HL-60/S4 treated with retinoic acid at 250 ng/mL for 4 days and 3 days (cell line): ENCODE measurements around the gene REEP5.
"Not testable (repeated sequence)": the region's sequence is repeated elsewhere in the genome, so short reads cannot be mapped to it uniquely, and the experiment has no call there.

Experiments used
- in situ Hi-C: fragments of 300-500 bp; cut with MboI; formaldehyde crosslinking; loops from 2 replicates; pipeline ENCODE4 v1.7.0; 2022; ENCODE audit warnings: low sequenced_read_pairs

The REEP5 gene

GRCh38 chr5:112933651-112934365, 11.8 kb upstream of the REEP5 start:
- in situ Hi-C loops, result no loop called here

DNA sequence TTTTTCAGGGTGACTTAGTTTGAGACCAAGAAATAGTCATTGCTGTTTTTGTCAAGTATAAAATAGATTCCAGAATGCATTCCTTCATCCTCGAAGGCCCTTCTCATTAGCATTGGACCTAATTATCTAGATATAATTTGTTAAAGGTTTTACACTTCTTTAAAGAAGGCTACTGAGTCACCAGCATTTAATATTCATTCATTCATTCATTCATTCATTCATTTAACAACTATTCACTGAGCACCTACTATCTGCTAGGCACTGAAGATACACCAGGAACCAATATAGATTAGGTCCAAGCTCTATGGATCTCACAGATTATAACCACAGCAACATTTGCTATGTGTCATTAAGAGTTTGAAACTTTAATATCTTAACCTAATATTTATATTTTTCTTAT, 11.1 kb upstream of the REEP5 start:
- in situ Hi-C loops, result no loop called here

DNA sequence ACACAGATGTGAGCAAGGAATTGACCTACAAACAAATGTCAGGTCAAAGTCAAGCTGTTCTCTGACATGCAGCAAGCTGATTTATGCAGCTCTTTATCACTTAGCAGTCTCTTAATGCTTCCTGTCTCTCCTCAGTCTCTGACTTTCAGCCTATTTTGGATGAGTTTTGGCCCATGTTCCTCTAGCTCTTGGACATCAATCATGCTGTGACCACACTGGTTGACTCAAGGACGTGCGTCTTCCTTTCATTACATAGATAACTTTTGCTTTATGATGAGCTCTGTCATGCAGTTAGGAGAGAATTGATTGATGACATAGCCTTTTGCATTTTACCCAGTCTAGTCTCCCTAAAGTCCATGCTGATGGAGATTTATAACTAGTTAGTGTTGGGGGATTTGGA, 9.4 kb upstream of the REEP5 start:
- in situ Hi-C loops, result no loop called here

- in situ Hi-C loops, result no loop called here
Measured at GRCh38 chr5:112930082-112930344, 8.0 kb upstream of the REEP5 start.

DNA sequence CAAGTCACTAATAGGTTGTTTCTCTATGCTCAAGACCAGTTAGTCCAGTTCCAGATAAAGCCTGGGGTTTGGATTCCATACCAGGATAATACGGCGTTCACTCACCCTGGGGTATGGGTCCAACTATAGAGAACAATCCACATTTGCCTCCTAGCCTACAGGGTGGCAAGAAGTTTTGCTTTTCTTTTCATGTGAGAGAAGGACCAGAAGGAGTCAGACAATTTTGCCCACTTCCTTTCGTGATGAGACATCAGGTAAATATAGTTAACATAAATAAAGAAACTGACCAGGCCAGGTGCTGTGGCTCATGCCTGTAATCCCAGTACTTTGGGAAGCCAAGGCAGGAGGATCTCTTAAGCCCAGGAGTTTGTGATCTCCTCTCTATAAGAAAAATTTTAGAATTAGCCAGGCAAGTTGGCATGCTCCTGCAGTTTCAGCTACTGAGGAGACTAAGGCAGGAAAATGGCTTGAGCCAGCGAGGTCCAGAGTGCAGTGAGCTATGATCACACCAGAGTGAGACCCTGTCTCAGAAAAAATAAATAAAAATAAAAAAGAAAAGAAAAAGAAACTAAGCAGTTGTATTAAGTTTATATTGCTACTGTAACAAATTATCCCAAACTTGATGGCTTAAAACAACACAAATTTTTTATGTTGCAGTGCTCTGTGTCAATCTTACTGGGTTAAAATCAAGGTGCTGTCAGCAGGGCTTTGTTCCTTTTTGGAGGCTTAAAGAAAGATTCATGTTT, 7.5 kb upstream of the REEP5 start:
- in situ Hi-C loops, result no loop called here

DNA sequence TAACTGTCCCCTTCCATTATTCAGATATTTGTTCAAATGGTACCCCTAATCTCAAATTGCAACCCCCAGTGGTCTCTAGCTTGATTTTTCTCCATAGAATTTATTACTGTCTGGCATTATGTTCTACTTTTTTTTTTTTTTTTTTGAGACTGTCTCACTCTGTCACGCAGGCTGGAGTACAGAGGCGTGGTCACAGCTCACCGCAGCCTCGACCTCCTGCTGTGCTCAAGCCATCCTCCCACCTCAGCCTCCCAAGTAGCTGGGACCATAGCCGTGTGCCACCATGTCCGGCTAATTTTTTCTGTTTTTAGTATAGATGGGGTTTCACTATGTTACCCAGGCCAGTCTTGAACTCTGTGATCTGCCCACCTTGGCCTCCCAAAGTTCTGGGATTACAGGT, 2.0 kb upstream of the REEP5 start:
- in situ Hi-C loops, result no loop called here

DNA sequence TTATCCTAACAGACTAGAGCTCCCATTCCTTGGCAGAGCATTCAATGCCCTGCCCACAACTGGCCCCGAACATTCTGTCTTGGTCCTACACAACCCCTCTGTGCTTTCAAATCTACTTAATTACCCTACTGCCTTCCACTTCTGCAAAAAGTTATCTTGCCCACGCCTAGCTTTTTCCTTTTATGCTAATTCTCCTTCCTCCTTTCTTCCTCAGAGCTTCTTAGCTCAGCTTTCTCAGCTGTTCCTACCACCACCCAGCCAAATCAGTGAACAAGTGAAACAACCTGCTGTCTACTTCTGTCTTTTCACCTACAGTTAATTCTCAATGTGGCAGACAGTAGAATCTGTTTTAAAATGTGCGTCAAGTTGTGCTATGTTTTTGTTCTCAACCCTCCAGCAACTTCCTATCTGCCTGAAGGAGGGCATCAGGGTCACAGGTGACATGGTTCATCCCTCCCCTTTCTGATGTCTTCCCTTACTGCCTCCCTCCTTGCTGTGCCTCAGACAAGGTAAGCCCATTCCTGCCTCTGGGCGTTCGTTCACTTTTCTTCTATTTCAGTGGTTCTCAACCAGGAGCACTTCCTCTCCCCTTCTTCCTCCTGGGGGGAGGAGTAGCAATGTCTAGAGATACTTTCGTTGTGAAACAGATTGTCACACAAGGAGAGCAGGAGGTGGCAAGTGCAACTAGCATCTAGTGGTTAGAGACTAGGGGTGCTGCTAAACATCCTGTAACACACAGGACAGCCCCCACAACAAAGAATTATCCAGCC, 1.3 kb upstream of the REEP5 start:
- in situ Hi-C loops, result no loop called here

DNA sequence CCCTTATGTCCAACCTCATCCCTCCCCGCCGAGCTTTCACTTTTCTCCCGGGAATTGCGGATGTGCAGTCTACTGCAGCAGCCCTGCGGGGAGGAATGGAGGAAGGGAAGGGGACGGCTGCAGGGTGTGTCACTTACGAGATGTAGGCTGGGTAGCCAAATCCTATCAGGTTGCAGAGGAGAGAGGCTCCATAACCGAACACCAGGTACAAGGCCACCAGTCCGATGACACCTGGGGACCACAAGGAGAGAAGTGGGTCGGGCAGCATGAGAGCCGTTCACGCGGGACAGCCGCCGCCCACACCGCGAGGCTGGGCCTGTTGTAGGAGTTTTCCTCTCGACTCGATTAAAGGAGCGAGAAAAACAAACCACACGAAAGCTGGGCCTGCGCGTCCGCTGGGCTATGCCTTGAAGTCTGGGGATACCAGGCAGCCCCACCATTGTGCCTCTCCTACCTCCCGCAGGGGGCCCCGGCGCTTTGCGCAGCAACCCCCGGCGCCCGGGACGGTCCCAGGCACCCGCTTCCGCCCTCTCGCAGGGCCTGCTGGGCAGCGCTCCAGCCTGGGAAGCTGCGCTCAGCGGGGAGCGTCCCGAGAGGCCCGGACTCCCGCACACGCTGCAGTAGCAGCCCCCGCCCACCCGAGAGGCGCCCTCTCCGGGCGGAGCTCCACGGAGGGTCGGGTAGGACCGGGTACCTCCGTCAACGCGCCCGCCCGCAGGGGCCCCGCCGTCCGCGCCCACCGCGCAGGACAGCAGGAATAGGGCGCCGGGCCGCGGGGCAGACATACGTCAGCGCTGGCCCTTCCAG, 798 bp downstream of the REEP5 start:
- in situ Hi-C loops, result no loop called here

GRCh38 chr5:112919972-112920371, 2.1 kb downstream of the REEP5 start:
- in situ Hi-C loops, result no loop called here

DNA sequence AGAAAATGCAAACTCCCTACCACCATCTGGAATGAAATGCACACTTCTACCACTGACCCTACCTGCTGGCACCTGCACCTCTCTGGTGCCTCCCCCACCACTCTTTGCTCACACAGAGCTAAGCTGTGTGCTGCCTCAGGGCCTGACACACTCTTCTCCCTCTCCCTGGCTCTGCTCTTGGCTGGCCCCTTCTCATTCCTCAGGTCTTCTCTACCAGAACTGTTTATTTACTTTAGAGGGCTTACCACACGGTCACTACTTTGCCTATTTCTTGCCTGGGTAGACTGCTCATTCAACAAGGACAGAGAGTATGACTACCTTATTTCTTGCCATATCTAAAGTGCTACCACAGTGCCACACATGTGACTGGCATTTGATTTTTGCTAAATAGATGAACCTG, 3.3 kb downstream of the REEP5 start:
- in situ Hi-C loops, result no loop called here

- in situ Hi-C loops, result no loop called here
Measured at GRCh38 chr5:112918136-112918535, 3.9 kb downstream of the REEP5 start.

GRCh38 chr5:112917453-112917995, 4.5 kb downstream of the REEP5 start:
- in situ Hi-C loops, result no loop called here

DNA sequence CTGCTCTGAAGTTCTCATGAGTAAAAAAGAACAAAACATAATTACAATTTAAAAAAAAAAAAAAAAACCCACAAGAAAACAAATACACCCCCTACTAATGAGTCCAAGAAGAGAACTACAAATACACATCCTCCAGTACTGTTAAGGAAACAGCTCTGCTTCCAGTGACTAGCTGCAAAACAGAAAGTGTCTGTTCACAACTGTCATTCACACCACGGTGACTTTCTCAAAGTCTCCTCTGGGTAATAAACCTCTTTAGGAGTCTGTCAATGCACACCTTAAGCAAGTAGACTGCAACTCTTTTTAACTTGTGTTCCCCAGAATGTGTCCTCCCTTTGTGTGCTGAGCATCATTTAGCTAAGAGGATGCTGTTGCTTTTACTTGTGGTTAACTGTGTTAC, 6.2 kb downstream of the REEP5 start:
- in situ Hi-C loops, result no loop called here

- in situ Hi-C loops, result no loop called here
Measured at GRCh38 chr5:112914584-112914983, 7.4 kb downstream of the REEP5 start.

GRCh38 chr5:112910529-112910928, 11.5 kb downstream of the REEP5 start:
- in situ Hi-C loops, result no loop called here

DNA sequence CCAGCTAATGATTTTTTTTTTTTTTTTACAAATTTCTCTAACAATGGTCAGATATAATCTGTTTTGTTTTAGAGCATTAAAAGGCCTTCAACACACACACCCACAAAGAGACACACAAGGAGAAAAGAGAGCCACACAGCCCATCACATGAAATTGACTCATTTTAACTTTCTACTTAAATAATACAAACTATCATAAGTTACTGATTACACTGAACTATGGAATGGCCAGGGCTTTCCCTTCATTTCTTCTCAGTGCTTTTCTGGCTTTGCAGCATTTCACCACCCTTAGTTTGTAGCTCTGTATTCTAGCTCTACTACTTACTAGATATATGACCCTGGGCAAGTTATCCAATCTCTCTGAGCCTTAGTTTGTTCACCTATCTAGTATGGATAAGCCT, 13.2 kb downstream of the REEP5 start:
- in situ Hi-C loops, result no loop called here

GRCh38 chr5:112907166-112907631, 14.8 kb downstream of the REEP5 start:
- in situ Hi-C loops, result no loop called here

DNA sequence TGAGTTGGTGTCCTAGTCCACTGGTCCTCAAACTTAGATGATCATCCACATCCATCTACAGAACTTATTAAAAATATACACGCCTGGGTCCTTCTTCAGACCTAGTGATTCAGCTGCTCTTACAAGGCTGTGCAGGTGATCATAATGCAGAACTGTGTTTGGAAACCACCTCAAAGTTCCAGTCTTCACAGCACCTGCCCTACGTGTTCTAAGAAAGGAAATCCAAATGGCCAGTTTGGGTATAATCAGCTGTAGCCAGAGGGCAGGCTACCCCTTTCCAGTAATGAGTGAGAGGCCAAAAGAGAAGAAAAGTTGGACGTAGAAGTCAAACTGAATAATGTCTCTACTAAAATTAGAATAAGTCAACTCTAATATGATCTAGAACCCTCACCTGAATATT, 15.4 kb downstream of the REEP5 start:
- in situ Hi-C loops, result no loop called here

DNA sequence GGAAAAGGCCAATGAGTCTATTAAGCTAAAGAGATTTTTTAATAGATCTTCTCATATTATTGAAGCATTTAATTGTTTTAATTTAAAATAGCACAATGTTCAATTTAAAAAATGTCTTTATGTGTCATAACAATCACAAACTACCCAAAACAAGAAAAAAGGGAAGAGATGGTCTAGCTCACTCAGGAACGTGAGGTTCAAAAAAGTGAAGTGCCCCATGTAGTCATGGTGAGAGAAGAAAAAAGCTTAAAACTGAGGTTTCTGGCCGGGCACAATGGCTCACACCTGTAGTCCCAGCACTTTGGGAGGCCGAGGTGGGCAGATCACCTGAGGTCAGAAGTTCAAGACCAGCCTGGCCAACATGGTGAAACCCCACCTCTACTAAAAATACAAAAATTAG, 17.0 kb downstream of the REEP5 start:
- in situ Hi-C loops, result not testable (repeated sequence)

- in situ Hi-C loops, result no loop called here
Measured at GRCh38 chr5:112902561-112902960, 19.5 kb downstream of the REEP5 start.

- in situ Hi-C loops, result no loop called here
Measured at GRCh38 chr5:112895682-112896081, 26.3 kb downstream of the REEP5 start.
